Vagina (tissue), 2 donors: ENCODE results near the gene SLC28A1. TPM values are rescaled to one million over a fixed set of nuclear protein-coding genes. Genes with fewer than 3 reads are reported as not detected.

Experiments used
- DNase-seq, 2 donors: peaks; one replicate each; pipeline ENCODE4 v3.0.0-alpha.2; 2017; ENCODE audit errors: extremely low spot score in 2 of 2
- H3K27ac ChIP-seq: fragments of 200-600 bp; sonication (generic); one replicate; pipeline ENCODE4 v1.5.1; 2019
- H3K27me3 ChIP-seq: fragments of 200-600 bp; sonication (generic); one replicate; pipeline ENCODE4 v1.5.1; 2019
- H3K36me3 ChIP-seq, 2 donors: fragments of 200-600 bp; sonication (generic); one replicate each; pipeline ENCODE4 v1.5.1; 2017 to 2019
- H3K4me1 ChIP-seq: fragments of 200-600 bp; sonication (generic); one replicate; pipeline ENCODE4 v1.5.1; 2019
- H3K4me3 ChIP-seq, 2 donors: fragments of 200-600 bp; sonication (generic); 1 replicate in 1 of 2; 2 replicates in 1 of 2; pipeline ENCODE4 v1.5.1; 2016 to 2019
- H3K9me3 ChIP-seq: fragments of 200-600 bp; sonication (generic); one replicate; pipeline ENCODE4 v1.5.1; 2019
- CTCF ChIP-seq, 3 experiments: fragments of 450-650 bp in 2 of 3; fragments of 200-600 bp in 1 of 3; sonication (generic) in 1 of 3; IDR thresholded peaks; one replicate each; pipeline ENCODE4 v1.5.1; 2017 to 2019; ENCODE audit warnings: antibody characterized with exemption in 3 of 3, mild to moderate bottlenecking in 2 of 3, moderate library complexity in 2 of 3
- POLR2A ChIP-seq, 2 donors: fragments of 450-650 bp; IDR thresholded peaks; one replicate each; pipeline ENCODE4 v1.6.1; 2017; ENCODE audit warnings: antibody characterized with exemption in 2 of 2, mild to moderate bottlenecking in 2 of 2, moderate library complexity in 2 of 2
- POLR2AphosphoS5 ChIP-seq, 2 donors: sonication (generic); formaldehyde crosslinking; IDR thresholded peaks; one replicate each; pipeline ENCODE4 v1.9.0; 2017; ENCODE audit warnings: antibody characterized with exemption in 2 of 2, mild to moderate bottlenecking in 2 of 2, low read depth in 1 of 2; ENCODE audit not compliant: insufficient read depth in 1 of 2
- intact Hi-C: fragments of 100-400 bp; cut with DNase I; formaldehyde crosslinking; loops from one replicate; pipeline ENCODE4 v1.15.1; 2023
- total RNA-seq: library from RNA; depleted of rRNA; stranded (reverse); fragments of >200 nt; gene quantifications from one replicate; pipeline ENCODE4 v1.2.3, GENCODE V29; 2016

Gene SLC28A1
- total RNA-seq, 1 donor from 2014 or later, result not detected

GRCh38 chr15:84885801-84886200 is 1.3 kb downstream of the SLC28A1 start:
- TF ChIP-seq CTCF (IDR thresholded peaks at IDR 0.05) (no peak), POLR2AphosphoS5 (IDR thresholded peaks at IDR 0.05; ENCODE audit: insufficient read depth in 1 of 2, low read depth in 1 of 2) (no peak), POLR2A (IDR thresholded peaks at IDR 0.05) (no peak)
- intact Hi-C loops, result no loop called here
- no peak for DNase-seq

GRCh38 chr15:84886211-84886983 is 1.9 kb downstream of the SLC28A1 start:
- Histone ChIP-seq H3K4me1 (no peaks in the 10 kb centered on the region), H3K9me3 (no peaks in the 10 kb centered on the region), H3K4me3 (no peak overlapping the region), H3K27me3 (no peaks in the 10 kb centered on the region), H3K27ac (no peak overlapping the region), H3K36me3 (no peaks in the 10 kb centered on the region)
- TF ChIP-seq POLR2A (IDR thresholded peaks at IDR 0.05) (no peak), CTCF (IDR thresholded peaks at IDR 0.05) (no peak), POLR2AphosphoS5 (IDR thresholded peaks at IDR 0.05; ENCODE audit: insufficient read depth in 1 of 2, low read depth in 1 of 2) (no peak)
- intact Hi-C loops, result no loop called here
- DNase-seq, result no peak

More at GRCh38 chr15:84885801-84886200, 1.3 kb downstream of the SLC28A1 start:
- no peaks in the 10 kb centered on the region for H3K4me1 ChIP-seq
- no peaks in the 10 kb centered on the region for H3K9me3 ChIP-seq
- H3K36me3 ChIP-seq, result no peaks in the 10 kb centered on the region
- no peak overlapping the region for H3K4me3 ChIP-seq
- H3K27me3 ChIP-seq, result no peaks in the 10 kb centered on the region
- H3K27ac ChIP-seq, result no peak overlapping the region

- Histone ChIP-seq H3K9me3 (no peaks in the 10 kb centered on the region), H3K4me1 (no peaks in the 10 kb centered on the region), H3K36me3 (no peaks in the 10 kb centered on the region), H3K4me3 (no peak overlapping the region), H3K27ac (no peak overlapping the region), H3K27me3 (no peaks in the 10 kb centered on the region)
- intact Hi-C loops, result no loop called here
- no peak for TF ChIP-seq POLR2A (IDR thresholded peaks at IDR 0.05)
- TF ChIP-seq POLR2AphosphoS5 (IDR thresholded peaks at IDR 0.05; ENCODE audit: insufficient read depth in 1 of 2, low read depth in 1 of 2), result no peak
- no peak for TF ChIP-seq CTCF (IDR thresholded peaks at IDR 0.05)
- DNase-seq, result no peak
These were observed 2.5 kb downstream of the SLC28A1 start for GRCh38 chr15:84886984-84887299.

GRCh38 chr15:84887938-84888337 is 3.5 kb downstream of the SLC28A1 start:
- no peaks in the 10 kb centered on the region for H3K27me3 ChIP-seq
- no peaks in the 10 kb centered on the region for H3K9me3 ChIP-seq
- TF ChIP-seq CTCF (IDR thresholded peaks at IDR 0.05), result no peak
- no peak for TF ChIP-seq POLR2AphosphoS5 (IDR thresholded peaks at IDR 0.05; ENCODE audit: insufficient read depth in 1 of 2, low read depth in 1 of 2)
- TF ChIP-seq POLR2A (IDR thresholded peaks at IDR 0.05), result no peak
- intact Hi-C loops, result no loop called here
- H3K27ac ChIP-seq, result no peak overlapping the region
- H3K4me3 ChIP-seq, result no peak overlapping the region
- no peak for DNase-seq
- no peaks in the 10 kb centered on the region for H3K4me1 ChIP-seq
- no peaks in the 10 kb centered on the region for H3K36me3 ChIP-seq

GRCh38 chr15:84888639-84889038 is 4.2 kb downstream of the SLC28A1 start:
- no peaks in the 10 kb centered on the region for H3K36me3 ChIP-seq
- intact Hi-C loops, result no loop called here
- no peak overlapping the region for H3K27ac ChIP-seq
- no peaks in the 10 kb centered on the region for H3K9me3 ChIP-seq
- TF ChIP-seq CTCF (IDR thresholded peaks at IDR 0.05), result no peak
- no peak for TF ChIP-seq POLR2A (IDR thresholded peaks at IDR 0.05)
- no peak for TF ChIP-seq POLR2AphosphoS5 (IDR thresholded peaks at IDR 0.05; ENCODE audit: insufficient read depth in 1 of 2, low read depth in 1 of 2)
- H3K4me3 ChIP-seq, result no peak overlapping the region
- H3K4me1 ChIP-seq, result no peaks in the 10 kb centered on the region
- DNase-seq, result no peak
- H3K27me3 ChIP-seq, result no peaks in the 10 kb centered on the region
